ENCODE data around the gene MED15. TPM values are rescaled to one million over a fixed set of nuclear protein-coding genes. Genes with fewer than 3 reads are reported as not detected.
"Not testable (repeated sequence)": the region's sequence is repeated elsewhere in the genome, so short reads cannot be mapped to it uniquely, and the experiment has no call there.

The MED15 gene
- total RNA-seq, 2 donors from 2014 or later: 171 to 178 TPM

- no peak for DNase-seq (ENCODE audit: low spot score)
- Mint-ChIP-seq H3K36me3 (no peaks in the 10 kb centered on the region), H3K27ac (no peak overlapping the region), H3K9me3 (no peaks in the 10 kb centered on the region), H3K27me3 (no peaks in the 10 kb centered on the region), H3K4me3 (no peak overlapping the region), H3K4me1 (ENCODE audit: low read depth in 2 of 2) (peaks cover 0 to 3% of the 10 kb centered on the region in 2 donors)
- ATAC-seq: no peak
Measured at GRCh38 chr22:20471126-20471833, 36.1 kb upstream of the MED15 start.

- Mint-ChIP-seq H3K4me3 (no peak overlapping the region), H3K27me3 (no peaks in the 10 kb centered on the region), H3K4me1 (ENCODE audit: low read depth in 2 of 2) (peaks cover 0 to 3% of the 10 kb centered on the region in 2 donors), H3K9me3 (no peaks in the 10 kb centered on the region), H3K27ac (no peak overlapping the region), H3K36me3 (no peaks in the 10 kb centered on the region)
- DNase-seq (ENCODE audit: low spot score) (no peak), ATAC-seq (no peak)
Measured at GRCh38 chr22:20472629-20473442, 34.6 kb upstream of the MED15 start.

GRCh38 chr22:20475115-20475436 lies 32.3 kb upstream of the MED15 start:
- Mint-ChIP-seq H3K36me3 (no peaks in the 10 kb centered on the region), H3K27me3 (no peaks in the 10 kb centered on the region), H3K9me3 (no peaks in the 10 kb centered on the region), H3K27ac (peak overlapping the region in 1 of 2 donors; percentile 50), H3K4me1 (ENCODE audit: low read depth in 2 of 2) (peaks cover 0 to 5% of the 10 kb centered on the region in 2 donors), H3K4me3 (no peak overlapping the region)
- DNase-seq (ENCODE audit: low spot score): no peak
- ATAC-seq: no peak

- H3K9me3 Mint-ChIP-seq: not testable (repeated sequence)
- H3K27ac Mint-ChIP-seq: peak overlapping the region in 1 of 2 donors; percentile 50
Measured at GRCh38 chr22:20475569-20475968, 31.8 kb upstream of the MED15 start.

GRCh38 chr22:20478059-20478458 lies 29.4 kb upstream of the MED15 start:
- not testable (repeated sequence) for ATAC-seq; H3K4me1 Mint-ChIP-seq (ENCODE audit: low read depth in 2 of 2); H3K9me3 Mint-ChIP-seq; H3K36me3 Mint-ChIP-seq; H3K4me3 Mint-ChIP-seq; H3K27me3 Mint-ChIP-seq; DNase-seq (ENCODE audit: low spot score); H3K27ac Mint-ChIP-seq

More at GRCh38 chr22:20475569-20475968, 31.8 kb upstream of the MED15 start:
- DNase-seq (ENCODE audit: low spot score); H3K4me1 Mint-ChIP-seq (ENCODE audit: low read depth in 2 of 2); H3K36me3 Mint-ChIP-seq; H3K27me3 Mint-ChIP-seq; H3K4me3 Mint-ChIP-seq; ATAC-seq: not testable (repeated sequence)

GRCh38 chr22:20479612-20480196 lies 27.7 kb upstream of the MED15 start:
- Mint-ChIP-seq H3K36me3 (no peaks in the 10 kb centered on the region), H3K9me3 (no peaks in the 10 kb centered on the region), H3K4me1 (ENCODE audit: low read depth in 2 of 2) (peaks cover 0 to 5% of the 10 kb centered on the region in 2 donors), H3K27ac (no peak overlapping the region), H3K4me3 (no peak overlapping the region), H3K27me3 (no peaks in the 10 kb centered on the region)
- ATAC-seq (no peak), DNase-seq (ENCODE audit: low spot score) (no peak)

GRCh38 chr22:20483143-20483506 lies 24.3 kb upstream of the MED15 start:
- not testable (repeated sequence) for H3K9me3 Mint-ChIP-seq; H3K36me3 Mint-ChIP-seq; DNase-seq (ENCODE audit: low spot score)

GRCh38 chr22:20483771-20484170 lies 23.6 kb upstream of the MED15 start:
- Mint-ChIP-seq H3K27me3 (no peaks in the 10 kb centered on the region), H3K4me1 (ENCODE audit: low read depth in 2 of 2) (peaks cover 0 to 12% of the 10 kb centered on the region in 2 donors)

More at GRCh38 chr22:20483143-20483506, 24.3 kb upstream of the MED15 start:
- not testable (repeated sequence) for ATAC-seq, H3K27ac Mint-ChIP-seq, H3K27me3 Mint-ChIP-seq, H3K4me3 Mint-ChIP-seq
- peaks cover 0 to 12% of the 10 kb centered on the region in 2 donors for H3K4me1 Mint-ChIP-seq (ENCODE audit: low read depth in 2 of 2)

GRCh38 chr22:20484948-20485683 lies 22.3 kb upstream of the MED15 start:
- Mint-ChIP-seq H3K27ac (no peak overlapping the region), H3K9me3 (no peaks in the 10 kb centered on the region), H3K36me3 (no peaks in the 10 kb centered on the region), H3K4me3 (no peak overlapping the region), H3K4me1 (ENCODE audit: low read depth in 2 of 2) (peaks cover 0 to 15% of the 10 kb centered on the region in 2 donors), H3K27me3 (no peaks in the 10 kb centered on the region)
- DNase-seq (ENCODE audit: low spot score) (no peak), ATAC-seq (no peak)

More at GRCh38 chr22:20483771-20484170, 23.6 kb upstream of the MED15 start:
- no peak overlapping the region for H3K4me3 Mint-ChIP-seq
- ATAC-seq (no peak), DNase-seq (ENCODE audit: low spot score) (no peak)
- H3K36me3 Mint-ChIP-seq: no peaks in the 10 kb centered on the region
- H3K9me3 Mint-ChIP-seq: no peaks in the 10 kb centered on the region
- no peak overlapping the region for H3K27ac Mint-ChIP-seq

GRCh38 chr22:20486229-20486628 lies 21.2 kb upstream of the MED15 start:
- no peaks in the 10 kb centered on the region for H3K9me3 Mint-ChIP-seq
- DNase-seq (ENCODE audit: low spot score): no peak
- H3K27ac Mint-ChIP-seq: no peak overlapping the region
- H3K36me3 Mint-ChIP-seq: no peaks in the 10 kb centered on the region
- no peaks in the 10 kb centered on the region for H3K27me3 Mint-ChIP-seq
- peaks cover 0 to 19% of the 10 kb centered on the region in 2 donors for H3K4me1 Mint-ChIP-seq (ENCODE audit: low read depth in 2 of 2)
- no peak overlapping the region for H3K4me3 Mint-ChIP-seq
- no peak for ATAC-seq

GRCh38 chr22:20487715-20488114 lies 19.7 kb upstream of the MED15 start:
- Mint-ChIP-seq H3K4me1 (ENCODE audit: low read depth in 2 of 2) (peaks cover 8 to 28% of the 10 kb centered on the region in 2 donors), H3K27me3 (no peaks in the 10 kb centered on the region), H3K4me3 (no peak overlapping the region), H3K27ac (no peak overlapping the region), H3K9me3 (no peaks in the 10 kb centered on the region), H3K36me3 (no peaks in the 10 kb centered on the region)
- ATAC-seq (no peak), DNase-seq (ENCODE audit: low spot score) (no peak)

- Mint-ChIP-seq H3K4me3 (no peak overlapping the region), H3K27me3 (no peaks in the 10 kb centered on the region), H3K27ac (no peak overlapping the region), H3K36me3 (no peaks in the 10 kb centered on the region), H3K4me1 (ENCODE audit: low read depth in 2 of 2) (peaks cover 14 to 32% of the 10 kb centered on the region in 2 donors), H3K9me3 (no peaks in the 10 kb centered on the region)
- DNase-seq (ENCODE audit: low spot score) (no peak), ATAC-seq (no peak)
Measured at GRCh38 chr22:20488946-20489345, 18.5 kb upstream of the MED15 start.

GRCh38 chr22:20490183-20490940 lies 17.0 kb upstream of the MED15 start:
- Mint-ChIP-seq H3K4me3 (no peak overlapping the region), H3K9me3 (no peaks in the 10 kb centered on the region), H3K27ac (no peak overlapping the region), H3K36me3 (no peaks in the 10 kb centered on the region), H3K27me3 (no peaks in the 10 kb centered on the region), H3K4me1 (ENCODE audit: low read depth in 2 of 2) (peaks cover 19 to 33% of the 10 kb centered on the region in 2 donors)
- ATAC-seq (no peak), DNase-seq (ENCODE audit: low spot score) (no peak)
